ENCODE results near the gene ATOSA.

GRCh38 chr15:52660192-52660591 lies 19.0 kb downstream of the ATOSA start:
- TF ChIP-seq CTCF (optimal IDR thresholded peaks at IDR 0.05 in 1 of 3, IDR thresholded peaks at IDR 0.05 in 1 of 3, conservative IDR thresholded peaks at IDR 0.05 in 1 of 3; ENCODE audit: extremely low read depth in 1 of 3, insufficient read depth in 2 of 3, low read length in 3 of 3), result no peak
- no peak for TF ChIP-seq EZH2 (IDR thresholded peaks at IDR 0.05; ENCODE audit: low read length)
